ENCODE results near the gene UTS2. TPM values are rescaled to one million over a fixed set of nuclear protein-coding genes. Genes with fewer than 3 reads are reported as not detected.

Gene UTS2
- total and polyA plus RNA-seq, 2 of the 8 experiments (the other 6 are each of a cell fraction or from before 2014, with no cell fraction given) = not detected

DNA sequence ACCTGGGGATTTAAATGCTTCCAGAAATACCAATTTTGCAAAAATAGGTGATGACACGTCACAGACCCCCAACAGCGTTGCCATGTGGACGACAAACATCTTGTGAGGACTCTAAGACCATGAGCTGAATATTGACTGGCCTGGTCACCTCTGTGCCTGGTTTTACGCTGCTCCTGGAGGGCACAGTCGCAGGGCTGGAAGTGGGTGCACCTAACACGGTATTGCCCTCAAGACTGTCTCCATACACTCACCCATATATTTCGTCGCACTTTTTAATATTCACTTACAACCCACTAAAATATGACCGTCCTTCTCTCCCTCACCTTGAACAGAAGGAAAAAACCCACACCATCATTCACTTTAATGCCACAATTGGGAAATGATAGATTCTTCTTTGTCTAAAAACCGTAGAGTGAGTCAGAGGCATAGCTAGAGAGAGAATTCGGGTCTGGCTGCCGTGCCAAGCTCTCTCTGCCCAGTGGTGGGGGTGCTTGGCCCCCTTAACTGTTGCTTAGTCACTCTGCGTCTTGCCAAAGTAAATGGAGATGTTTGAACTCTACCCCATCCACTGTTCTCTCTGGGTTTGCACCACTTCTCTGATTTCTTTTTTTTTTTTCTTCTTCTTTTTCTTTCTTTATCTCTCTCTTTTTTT is 40.8 kb upstream of the UTS2 start:
- Histone ChIP-seq H2AK5ac (ENCODE audit: low read depth, low read length) (no peak overlapping the region), H4K8ac (ENCODE audit: extremely low read depth, insufficient read depth, low read length) (no peak overlapping the region), H3K4me1 (replicated peaks in 1 of 4; ENCODE audit: control insufficient read depth in 3 of 4, insufficient read depth in 4 of 4, low read length in 3 of 4) (no peaks in the 10 kb centered on the region), H3K18ac (ENCODE audit: extremely low read depth, low read length) (no peak overlapping the region), H3K79me2 (ENCODE audit: control insufficient read depth in 1 of 2, insufficient read depth in 2 of 2, low read length in 2 of 2) (no peaks in the 10 kb centered on the region), H4K20me1 (replicated peaks in 1 of 2; ENCODE audit: control insufficient read depth in 1 of 2, insufficient read depth in 2 of 2, low read length in 2 of 2) (no peaks in the 10 kb centered on the region), H3K23me2 (ENCODE audit: low read depth, low read length) (no peaks in the 10 kb centered on the region), H4K5ac (ENCODE audit: insufficient read length, low read depth, low read length) (no peak overlapping the region), H3K23ac (ENCODE audit: insufficient read length) (no peak overlapping the region), H3K14ac (ENCODE audit: insufficient read length) (no peak overlapping the region), H3K27ac (ENCODE audit: low read depth, low read length) (no peak overlapping the region), H3K9ac (replicated peaks in 1 of 4; ENCODE audit: extremely low read depth in 1 of 4, low read depth in 3 of 4, low read length in 3 of 4) (no peak overlapping the region), H3K79me1 (ENCODE audit: low read depth, low read length) (no peaks in the 10 kb centered on the region), H3K4me2 (ENCODE audit: insufficient read depth in 1 of 2, low read depth in 2 of 2, low read length in 2 of 2) (no peak overlapping the region), H2BK120ac (replicated peaks; ENCODE audit: low read depth, low read length) (no peak overlapping the region), H2AFZ (ENCODE audit: low read length) (no peak overlapping the region), H4K91ac (replicated peaks; ENCODE audit: insufficient read length, low read length) (no peak overlapping the region), H3K9me3 (ENCODE audit: insufficient read depth in 2 of 2, low read depth in 1 of 2, low read length in 1 of 2) (peaks cover 0 to 3% of the 10 kb centered on the region in 2 experiments; a peak in 1 of 4 replicates), H3K36me3 (ENCODE audit: control insufficient read depth in 2 of 4, insufficient read depth in 4 of 4, low read length in 3 of 4) (no peaks in the 10 kb centered on the region), H2BK15ac (ENCODE audit: low read length) (no peak overlapping the region), H2BK12ac (ENCODE audit: low read depth, low read length) (no peak overlapping the region), H3K4me3 (ENCODE audit: extremely low read depth in 1 of 4, insufficient read depth in 2 of 4, low read depth in 3 of 4, low read length in 4 of 4) (no peak overlapping the region), H2BK5ac (ENCODE audit: low read depth, low read length) (no peak overlapping the region), H3K4ac (replicated peaks; ENCODE audit: insufficient read length, low read depth, low read length) (no peak overlapping the region), H3K27me3 (replicated peaks in 1 of 4; ENCODE audit: control insufficient read depth in 3 of 4, extremely low read depth in 1 of 4, insufficient read depth in 3 of 4, low read length in 3 of 4) (no peaks in the 10 kb centered on the region), H2BK20ac (ENCODE audit: low read length) (no peak overlapping the region), H3K56ac (replicated peaks; ENCODE audit: insufficient read length, low read depth, low read length) (no peak overlapping the region)
- ChIA-PET CTCF (ENCODE audit: partially characterized antibody) (interaction anchor here (0.7 to 1.5 kb wide), 3 partner anchors 10 to 919 kb away, joined by 3 to 6 read pairs (median 4); no protein-coding TSS in a partner anchor), POLR2A (ENCODE audit: partially characterized antibody) (no interaction called here)
- FAIRE-seq (no peak), DNase-seq (ENCODE audit: low read depth in 1 of 2, low spot score in 2 of 2) (no peak)
- no peak for TF ChIP-seq JUND (IDR thresholded peaks at IDR 0.05; ENCODE audit: low read length)
- no peak for TF ChIP-seq KDM1A (IDR thresholded peaks at IDR 0.05; ENCODE audit: borderline replicate concordance, low read length)
- no peak for TF ChIP-seq EGR1 (IDR thresholded peaks at IDR 0.05; ENCODE audit: borderline replicate concordance, low read depth, low read length)
- no peak for TF ChIP-seq SP1 (IDR thresholded peaks at IDR 0.05; ENCODE audit: low read depth, low read length)
- TF ChIP-seq, protein P1, sequence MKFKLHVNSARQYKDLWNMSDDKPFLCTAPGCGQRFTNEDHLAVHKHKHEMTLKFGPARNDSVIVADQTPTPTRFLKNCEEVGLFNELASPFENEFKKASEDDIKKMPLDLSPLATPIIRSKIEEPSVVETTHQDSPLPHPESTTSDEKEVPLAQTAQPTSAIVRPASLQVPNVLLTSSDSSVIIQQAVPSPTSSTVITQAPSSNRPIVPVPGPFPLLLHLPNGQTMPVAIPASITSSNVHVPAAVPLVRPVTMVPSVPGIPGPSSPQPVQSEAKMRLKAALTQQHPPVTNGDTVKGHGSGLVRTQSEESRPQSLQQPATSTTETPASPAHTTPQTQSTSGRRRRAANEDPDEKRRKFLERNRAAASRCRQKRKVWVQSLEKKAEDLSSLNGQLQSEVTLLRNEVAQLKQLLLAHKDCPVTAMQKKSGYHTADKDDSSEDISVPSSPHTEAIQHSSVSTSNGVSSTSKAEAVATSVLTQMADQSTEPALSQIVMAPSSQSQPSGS (IDR thresholded peaks at IDR 0.05; ENCODE audit: low read length) = no peak
- 90 to 100% methylated on average over 3 to 13 of the region's 13 CpGs for WGBS, 2 experiments (ENCODE audit: extremely low coverage in 1 of 2, insufficient coverage in 1 of 2, insufficient read length in 1 of 2, insufficient replicate concordance in 2 of 2, low coverage in 1 of 2, low lambda C conversion rate in 2 of 2, missing lambda C conversion rate in 1 of 2)
